GM21423 (cell line): Measurements from ENCODE around the gene REC8.

Source experiments
- ATAC-seq: cut with Tn5 transposase; IDR thresholded peaks from one replicate; pipeline ENCODE4 v1.9.1; 2021; ENCODE audit warnings: mild to moderate bottlenecking, moderate library complexity; ENCODE audit not compliant: unreplicated experiment

The REC8 gene

DNA sequence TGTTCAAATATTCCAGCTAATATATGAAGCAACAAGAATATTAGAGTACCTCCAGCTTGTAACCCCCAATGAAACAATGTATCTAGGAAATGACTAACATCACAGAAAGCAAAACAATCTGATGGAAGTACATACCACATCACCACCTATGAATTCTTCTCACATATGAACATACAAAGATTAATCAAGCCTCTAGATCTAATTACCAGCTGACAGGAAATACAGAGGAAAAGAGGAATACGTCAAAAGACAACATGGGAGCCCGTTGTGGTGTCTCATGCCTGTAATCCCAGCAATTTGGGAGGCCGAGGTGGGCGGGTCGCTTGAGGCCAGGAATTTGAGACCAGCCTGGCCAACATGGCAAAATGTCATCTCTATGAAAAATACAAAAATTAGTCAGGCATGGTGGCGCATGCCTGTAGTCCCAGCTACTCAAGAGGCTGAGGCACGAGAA lies 52.8 kb downstream of the REC8 start:
- ATAC-seq = no peak

DNA sequence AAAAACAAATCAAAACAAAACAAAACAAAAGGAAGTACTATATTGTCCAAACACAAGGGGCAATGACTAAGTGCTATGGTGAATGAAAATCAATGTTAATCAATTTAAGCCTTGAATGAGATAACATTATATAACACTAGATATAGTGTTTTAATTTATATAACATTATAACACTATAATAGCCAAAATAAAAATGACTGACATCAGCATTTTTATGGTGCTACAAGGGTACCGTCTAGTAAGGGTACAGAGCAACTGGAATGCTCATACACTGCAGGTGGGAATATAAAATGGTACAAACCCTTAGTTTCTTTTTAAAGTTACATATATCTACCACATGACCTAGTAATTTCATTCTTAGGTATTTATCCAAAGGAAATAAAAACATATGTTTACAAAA lies 54.6 kb downstream of the REC8 start:
- ATAC-seq = no peak

- ATAC-seq = no peak
Observed at GRCh38 chr14:24228902-24229301, 57.0 kb downstream of the REC8 start.
